Muscle of back (tissue), 11 donors: ENCODE measurements around the gene ATP6V1F. TPM values are rescaled to one million over a fixed set of nuclear protein-coding genes. Genes with fewer than 3 reads are reported as not detected.
"Not testable (repeated sequence)": the region's sequence is repeated elsewhere in the genome, so short reads cannot be mapped to it uniquely, and the experiment has no call there.

Experiments used
- DNase-seq, 3 donors: peaks; one replicate each; pipeline versions ENCODE4 v3.0.0 to v3.0.0-alpha.2; 2013
- polyA plus RNA-seq, 10 donors: library from polyadenylated mRNA; unstranded; fragments of 120-200 nt; gene quantifications; one replicate each; pipeline ENCODE4 v1.2.1, GENCODE V29; 2013; ENCODE audit not compliant: insufficient read length in 10 of 10

The ATP6V1F gene
- polyA plus RNA-seq, 10 donors: 89.2 to 144 (median 112) TPM

GRCh38 chr7:128893251-128894100 lies 30.8 kb downstream of the ATP6V1F start:
- DNase-seq: no peak

DNA sequence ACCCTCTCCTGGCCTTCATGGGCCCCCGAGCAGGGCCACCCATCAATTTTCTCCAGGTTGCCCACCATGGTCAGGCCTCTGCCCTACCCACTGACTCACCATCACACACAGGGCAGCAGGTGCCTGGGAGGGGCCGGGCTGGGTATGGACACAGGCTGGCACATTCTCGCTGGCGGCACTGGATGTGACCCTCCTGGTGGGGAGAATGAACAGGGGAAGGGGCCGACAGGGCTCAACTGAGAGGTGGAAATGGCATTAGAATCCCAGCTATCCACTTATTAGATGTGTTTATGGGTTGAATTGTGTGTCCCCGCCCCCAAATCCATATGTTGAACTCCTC lies 31.4 kb downstream of the ATP6V1F start:
- DNase-seq: no peak

DNA sequence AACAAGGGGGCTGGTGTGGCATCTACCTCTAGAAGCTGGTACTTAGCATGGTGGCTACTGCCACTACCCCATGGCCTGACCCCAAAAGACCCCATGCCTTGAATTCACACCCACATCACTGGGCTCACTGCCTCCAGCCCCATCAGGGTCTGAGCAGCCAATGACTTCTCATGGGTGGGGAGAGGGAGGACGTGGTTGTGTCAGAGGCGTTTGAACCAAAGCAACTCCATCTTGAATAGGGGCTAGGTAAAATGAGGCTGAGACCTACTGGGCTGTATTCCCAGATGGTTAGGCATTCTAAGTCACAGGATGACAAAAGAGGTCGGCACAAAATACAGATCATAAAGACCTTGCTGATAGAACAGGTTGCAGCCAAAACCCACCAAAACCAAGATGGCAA lies 32.7 kb downstream of the ATP6V1F start:
- no peak for DNase-seq

DNA sequence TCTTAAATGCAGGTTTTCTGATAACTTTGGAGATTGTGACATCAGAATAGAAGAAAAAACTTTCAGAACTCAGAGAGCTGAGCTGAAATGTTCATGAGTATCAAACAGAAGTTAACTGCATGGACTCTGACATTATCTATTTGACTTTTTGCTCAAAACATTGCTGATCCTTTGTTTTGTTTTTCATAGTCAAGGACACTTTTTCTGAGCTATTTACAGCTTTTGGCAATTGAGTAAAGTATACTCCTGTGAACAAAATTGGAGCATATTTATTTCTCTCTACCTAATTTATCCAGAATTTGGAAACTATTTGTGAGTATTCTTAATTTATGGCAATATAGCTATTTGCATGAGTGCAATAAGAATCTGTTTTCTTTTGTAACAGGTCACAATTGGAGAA lies 36.7 kb downstream of the ATP6V1F start:
- DNase-seq: no peak

GRCh38 chr7:128900237-128900636 lies 37.6 kb downstream of the ATP6V1F start:
- no peak for DNase-seq

DNA sequence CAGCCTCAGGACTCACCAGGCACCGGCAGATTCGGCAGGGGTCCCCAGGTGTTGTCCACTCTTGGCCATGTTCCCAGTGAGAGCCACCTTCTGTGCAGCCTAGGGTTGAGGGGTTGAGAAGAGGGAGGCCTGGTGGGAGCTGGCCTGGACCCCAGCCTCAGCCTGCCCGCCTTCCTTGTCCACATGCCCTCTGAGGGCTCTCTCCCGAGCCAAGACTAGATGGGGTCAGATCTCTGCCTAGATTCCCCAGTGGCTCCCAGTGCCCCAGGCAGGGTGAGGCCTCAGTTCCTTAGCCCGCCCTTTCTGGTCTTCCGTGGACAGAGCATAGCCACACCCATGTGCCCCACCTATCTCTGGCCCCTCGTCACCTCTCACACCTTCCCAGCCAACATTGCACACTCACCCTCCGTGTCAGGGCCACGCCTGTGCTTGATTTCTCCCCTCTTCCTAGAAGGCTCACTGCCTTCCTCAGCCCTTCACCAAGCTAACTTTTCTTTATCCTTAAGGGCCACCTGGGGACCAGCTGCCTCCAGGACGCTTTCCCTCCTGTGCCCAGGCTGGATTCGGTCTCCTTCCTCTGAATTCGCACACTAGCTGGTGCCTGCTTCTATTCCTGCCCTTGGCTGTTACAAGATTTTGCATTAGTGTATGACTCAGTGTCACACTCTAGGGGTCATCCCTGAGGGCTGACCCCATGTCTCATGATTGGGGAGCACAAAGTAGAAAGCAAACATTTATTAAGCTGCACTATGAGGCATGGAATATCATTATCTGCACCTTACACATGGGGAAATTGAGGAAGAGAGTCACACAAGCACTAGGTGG lies 40.3 kb downstream of the ATP6V1F start:
- DNase-seq: no peak

DNA sequence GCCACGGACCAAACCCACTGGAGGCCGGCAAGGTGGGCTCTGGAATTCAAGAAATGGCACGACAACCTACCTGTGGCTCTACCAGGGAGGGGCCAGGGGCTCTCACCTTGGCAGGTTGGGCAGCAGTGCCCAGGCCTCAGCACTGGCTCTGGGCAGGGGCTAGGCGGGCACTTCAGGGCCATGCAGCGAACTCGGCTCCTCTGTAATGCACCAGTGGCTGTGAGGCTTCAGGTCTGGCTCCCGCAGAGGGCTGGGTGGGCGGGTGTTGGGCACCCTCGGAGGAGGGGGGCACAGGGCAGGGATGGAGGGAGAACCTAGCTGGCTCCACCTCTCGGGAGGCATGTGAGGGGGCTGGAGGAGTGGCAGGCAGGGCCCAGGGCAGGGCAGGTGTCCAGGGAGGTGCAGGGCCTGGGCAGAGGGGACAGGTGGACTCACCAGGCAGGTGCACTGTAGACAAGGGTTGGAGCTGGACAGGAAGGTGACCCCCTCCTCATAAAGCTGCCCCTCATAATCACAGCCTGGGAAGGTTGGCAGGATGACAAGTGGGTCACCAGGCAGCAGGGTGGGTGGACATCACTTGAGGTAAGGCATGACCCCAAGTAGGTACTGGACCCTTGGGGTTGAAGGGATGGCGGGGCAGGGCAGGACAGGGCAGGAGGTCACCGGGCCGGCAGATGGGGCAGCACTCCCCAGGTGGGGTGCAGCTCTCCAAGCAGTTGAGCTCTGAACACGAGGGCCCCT lies 41.1 kb downstream of the ATP6V1F start:
- DNase-seq: no peak

DNA sequence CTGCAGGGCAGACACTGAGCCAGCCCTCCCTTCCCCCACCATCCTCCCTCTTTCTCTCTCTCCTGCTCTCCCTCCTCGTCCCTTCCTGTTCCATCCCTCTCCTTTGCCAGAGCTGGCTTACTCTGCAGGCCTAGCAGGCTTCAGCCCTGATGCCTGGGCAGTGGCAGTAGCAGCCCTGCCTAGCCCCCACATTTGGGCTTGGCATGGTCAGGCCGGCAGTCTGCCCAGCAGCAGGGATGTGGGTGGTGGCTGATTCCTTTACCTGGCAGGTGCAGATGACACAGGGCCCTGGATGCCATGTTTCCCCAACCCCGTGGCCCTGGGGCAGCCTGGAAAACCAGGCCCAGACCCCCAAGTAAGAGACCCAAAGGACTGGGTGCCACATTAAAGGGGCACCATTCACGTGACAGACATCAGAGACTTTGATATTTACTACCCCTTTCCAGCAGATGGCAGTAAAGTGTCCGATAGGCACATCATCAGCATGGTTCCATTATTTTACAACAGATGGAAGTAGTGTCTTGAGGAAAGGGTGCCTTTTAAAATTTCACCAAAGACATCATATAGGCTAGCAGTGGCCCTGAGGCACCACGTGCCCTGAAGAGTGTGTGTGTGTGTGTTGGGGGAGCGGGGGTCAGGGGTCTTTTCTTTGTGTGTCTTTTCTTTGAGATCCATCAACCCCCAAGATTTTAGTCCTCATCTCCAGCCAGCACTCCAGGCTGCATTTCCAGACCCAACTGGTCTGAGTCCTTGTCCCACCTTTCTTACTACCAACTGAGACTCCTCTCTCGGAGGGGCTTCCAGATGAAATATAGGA lies 41.9 kb downstream of the ATP6V1F start:
- no peak for DNase-seq

DNA sequence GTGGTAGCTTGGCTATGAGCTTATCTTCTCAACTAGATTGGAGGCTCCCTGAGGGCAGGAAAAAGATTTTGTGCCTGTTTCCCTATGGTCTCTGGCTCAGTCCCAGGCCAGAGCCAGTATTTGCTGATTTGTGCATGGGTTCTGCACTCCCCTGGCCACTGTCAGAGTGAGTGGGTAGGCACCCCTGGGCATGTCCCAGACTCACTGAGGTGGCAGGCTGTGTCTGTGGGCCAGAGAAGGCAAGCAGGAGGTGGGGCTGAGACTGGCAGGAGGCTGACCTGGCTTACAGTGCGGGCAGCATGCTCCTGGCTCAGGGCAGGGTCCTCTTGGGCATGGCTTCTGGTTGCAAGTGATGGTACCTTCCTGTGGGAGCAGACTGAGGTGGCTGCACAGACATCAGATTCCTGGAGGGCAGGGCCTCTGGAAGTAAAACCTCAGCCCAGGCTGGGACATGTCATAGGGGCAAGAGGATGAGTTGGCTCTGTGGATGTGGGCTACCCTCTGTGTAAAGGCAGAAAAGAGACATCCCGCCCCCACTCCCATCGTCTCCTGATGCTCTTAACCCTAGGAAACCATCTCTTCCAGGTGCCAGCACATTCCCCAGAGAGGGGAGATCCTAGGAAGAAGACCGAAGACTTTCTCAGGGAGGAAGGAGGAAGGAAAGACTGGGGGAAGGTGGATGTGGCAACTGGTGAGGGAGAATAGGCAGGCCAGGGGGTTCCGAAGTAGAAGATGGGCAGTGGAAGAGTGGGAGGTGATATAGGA lies 43.5 kb downstream of the ATP6V1F start:
- DNase-seq: no peak

DNA sequence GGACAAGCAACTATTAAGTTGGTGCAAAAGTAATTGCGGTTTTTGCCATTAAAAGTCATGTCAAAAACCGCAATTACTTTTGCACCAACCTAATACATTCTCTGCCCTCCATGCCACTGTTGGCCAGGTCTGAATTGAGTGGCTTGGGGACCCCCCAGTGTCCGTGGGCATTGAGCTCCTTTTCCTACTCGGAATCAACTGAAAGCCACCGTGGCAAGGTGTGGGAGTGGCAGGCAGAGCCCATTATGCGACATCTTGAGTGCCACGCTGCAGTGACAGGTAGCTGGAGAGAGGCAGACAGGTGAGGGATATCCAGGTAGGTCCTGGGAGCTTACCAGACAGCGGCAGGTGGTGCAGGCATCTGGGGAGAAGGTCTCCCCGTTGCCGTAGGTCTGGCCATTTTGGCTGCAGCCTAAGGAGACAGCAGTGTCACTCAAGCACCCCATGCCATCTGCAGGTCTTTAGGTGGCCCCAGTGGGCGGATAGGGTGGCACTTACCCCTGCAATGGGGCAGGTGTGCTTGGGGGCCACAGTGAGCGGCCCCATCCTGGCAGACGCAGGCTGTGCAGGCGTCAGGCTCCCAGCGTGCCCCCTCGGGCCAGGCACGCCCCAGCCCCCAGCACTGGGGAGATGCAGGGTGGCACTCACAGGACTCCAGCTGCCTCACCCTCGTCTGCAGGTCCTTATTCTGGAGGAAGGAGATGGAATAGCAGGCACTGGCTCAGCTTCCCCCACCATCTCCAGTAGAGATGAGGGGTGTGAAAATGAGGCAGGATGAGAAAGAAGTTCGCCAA lies 44.3 kb downstream of the ATP6V1F start:
- DNase-seq: no peak

GRCh38 chr7:128908750-128909624 lies 46.3 kb downstream of the ATP6V1F start:
- no peak for DNase-seq

GRCh38 chr7:128909625-128910568 lies 47.2 kb downstream of the ATP6V1F start:
- DNase-seq: peak in 1 of 3 donors; percentile 52

- peak in 1 of 3 donors; percentile 55 for DNase-seq
These were observed 47.9 kb downstream of the ATP6V1F start, which contains the start of gene KCP for GRCh38 chr7:128910569-128910945. KCP (minus strand) TSS chr7:128910709; CDS start chr7:128910676, 33 bp downstream.

GRCh38 chr7:128911423-128912031 lies 48.9 kb downstream of the ATP6V1F start:
- DNase-seq: peak in 2 of 3 donors; percentile 52 to 74

DNA sequence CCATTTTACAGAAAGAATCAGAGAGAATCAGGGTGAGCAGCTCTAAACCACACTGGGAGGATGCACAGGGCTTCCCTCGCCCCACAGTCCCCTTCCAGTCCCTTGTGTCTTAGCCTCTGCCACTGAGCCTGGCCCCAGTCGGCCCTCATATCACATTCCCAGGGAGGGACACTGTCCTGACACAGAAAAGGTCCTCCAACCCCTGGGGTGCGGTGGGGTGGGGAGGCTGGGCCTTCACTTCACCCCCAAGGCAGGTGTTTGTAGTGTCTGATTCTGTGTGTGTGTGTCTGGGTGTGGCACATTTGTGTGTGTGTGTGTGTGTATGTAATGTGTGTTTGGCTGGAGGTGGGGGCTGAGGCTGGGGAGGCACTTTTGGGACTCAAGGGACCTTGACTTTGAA lies 49.6 kb downstream of the ATP6V1F start:
- DNase-seq: no peak

- not testable (repeated sequence) for DNase-seq
These were observed 50.2 kb downstream of the ATP6V1F start for GRCh38 chr7:128912709-128913495.
